ENCODE measurements around the gene ATG2B.

Gene ATG2B

DNA sequence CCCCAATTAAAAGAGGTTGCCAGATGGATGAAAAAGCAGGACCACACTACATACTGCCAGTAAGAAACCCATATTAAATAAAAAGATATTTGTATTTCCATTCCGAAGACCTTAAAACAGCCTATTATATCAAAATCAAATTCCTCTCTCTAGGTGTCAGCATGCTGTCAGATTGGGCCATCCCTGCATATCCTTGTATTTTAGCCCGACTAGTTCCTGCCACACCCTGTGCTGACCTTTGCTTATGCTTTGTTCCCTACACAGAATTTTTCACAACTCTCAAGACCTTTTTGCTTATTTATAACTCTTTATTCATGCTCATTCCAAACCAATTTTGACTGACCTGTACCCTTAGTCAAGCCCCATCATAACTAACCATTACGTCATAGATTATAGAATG lies 13.0 kb upstream of the ATG2B start:
- Histone ChIP-seq H3K27me3 (no peaks in the 10 kb centered on the region), H3K27ac (no peak overlapping the region), H3K4me1 (ENCODE audit: control insufficient read depth in 1 of 2, insufficient read depth in 1 of 2, low read depth in 1 of 2, low read length in 1 of 2) (no peaks in the 10 kb centered on the region), H3K4me3 (ENCODE audit: low read depth in 1 of 2, low read length in 1 of 2) (no peak overlapping the region), H3K9me3 (no peaks in the 10 kb centered on the region), H3K36me3 (peaks cover 6% of the 10 kb centered on the region)
- TF ChIP-seq, protein P1, sequence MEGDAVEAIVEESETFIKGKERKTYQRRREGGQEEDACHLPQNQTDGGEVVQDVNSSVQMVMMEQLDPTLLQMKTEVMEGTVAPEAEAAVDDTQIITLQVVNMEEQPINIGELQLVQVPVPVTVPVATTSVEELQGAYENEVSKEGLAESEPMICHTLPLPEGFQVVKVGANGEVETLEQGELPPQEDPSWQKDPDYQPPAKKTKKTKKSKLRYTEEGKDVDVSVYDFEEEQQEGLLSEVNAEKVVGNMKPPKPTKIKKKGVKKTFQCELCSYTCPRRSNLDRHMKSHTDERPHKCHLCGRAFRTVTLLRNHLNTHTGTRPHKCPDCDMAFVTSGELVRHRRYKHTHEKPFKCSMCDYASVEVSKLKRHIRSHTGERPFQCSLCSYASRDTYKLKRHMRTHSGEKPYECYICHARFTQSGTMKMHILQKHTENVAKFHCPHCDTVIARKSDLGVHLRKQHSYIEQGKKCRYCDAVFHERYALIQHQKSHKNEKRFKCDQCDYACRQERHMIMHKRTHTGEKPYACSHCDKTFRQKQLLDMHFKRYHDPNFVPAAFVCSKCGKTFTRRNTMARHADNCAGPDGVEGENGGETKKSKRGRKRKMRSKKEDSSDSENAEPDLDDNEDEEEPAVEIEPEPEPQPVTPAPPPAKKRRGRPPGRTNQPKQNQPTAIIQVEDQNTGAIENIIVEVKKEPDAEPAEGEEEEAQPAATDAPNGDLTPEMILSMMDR (IDR thresholded peaks at IDR 0.05) = no peak

DNA sequence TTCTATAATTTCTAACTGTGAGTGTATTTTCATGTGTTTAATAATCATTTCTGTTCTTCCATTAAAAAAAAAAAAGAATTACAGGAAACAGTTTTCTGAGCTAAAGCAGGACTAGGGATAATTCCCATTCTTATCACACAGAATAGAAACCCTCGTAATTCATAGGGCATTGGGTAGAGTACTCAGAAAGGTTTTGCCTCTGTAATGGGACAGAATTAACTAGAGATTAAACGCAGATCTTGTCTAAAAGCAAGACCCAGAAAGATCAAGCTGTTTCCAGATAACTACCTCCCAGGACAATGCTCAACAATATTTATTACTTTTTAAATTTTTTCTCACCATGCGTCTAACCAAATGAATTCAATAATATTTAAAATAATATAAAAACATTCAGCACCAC lies 10.4 kb upstream of the ATG2B start:
- Histone ChIP-seq H3K27me3 (no peaks in the 10 kb centered on the region), H3K4me1 (ENCODE audit: control insufficient read depth in 1 of 2, insufficient read depth in 1 of 2, low read depth in 1 of 2, low read length in 1 of 2) (no peaks in the 10 kb centered on the region), H3K4me3 (ENCODE audit: low read depth in 1 of 2, low read length in 1 of 2) (no peak overlapping the region), H3K27ac (no peak overlapping the region), H3K36me3 (peaks cover 6% of the 10 kb centered on the region), H3K9me3 (no peaks in the 10 kb centered on the region)
- TF ChIP-seq, protein P1 (IDR thresholded peaks at IDR 0.05) = no peak

DNA sequence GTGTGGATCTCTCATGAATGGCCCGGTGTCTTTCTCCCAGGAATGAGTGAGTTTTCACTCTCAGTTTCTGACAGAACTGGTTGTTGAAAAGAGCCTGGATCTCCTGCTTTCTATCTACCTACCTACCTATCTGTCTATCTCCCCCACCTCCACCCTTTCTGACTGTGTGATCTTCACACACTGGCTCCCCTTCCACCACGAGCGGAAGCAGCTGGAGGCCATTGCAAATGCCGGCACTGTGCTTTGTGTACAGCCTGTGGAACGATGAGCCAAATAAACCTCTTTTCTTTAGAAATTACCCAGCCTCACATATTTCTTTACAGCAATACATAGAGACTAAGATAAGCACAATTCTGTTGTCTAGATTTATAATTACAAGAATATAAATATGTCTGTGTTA lies 7.4 kb upstream of the ATG2B start:
- Histone ChIP-seq H3K9me3 (no peaks in the 10 kb centered on the region), H3K4me1 (ENCODE audit: control insufficient read depth in 1 of 2, insufficient read depth in 1 of 2, low read depth in 1 of 2, low read length in 1 of 2) (peaks cover 0 to under 1% of the 10 kb centered on the region in 2 experiments)
- TF ChIP-seq, protein P1 (IDR thresholded peaks at IDR 0.05) = no peak

DNA sequence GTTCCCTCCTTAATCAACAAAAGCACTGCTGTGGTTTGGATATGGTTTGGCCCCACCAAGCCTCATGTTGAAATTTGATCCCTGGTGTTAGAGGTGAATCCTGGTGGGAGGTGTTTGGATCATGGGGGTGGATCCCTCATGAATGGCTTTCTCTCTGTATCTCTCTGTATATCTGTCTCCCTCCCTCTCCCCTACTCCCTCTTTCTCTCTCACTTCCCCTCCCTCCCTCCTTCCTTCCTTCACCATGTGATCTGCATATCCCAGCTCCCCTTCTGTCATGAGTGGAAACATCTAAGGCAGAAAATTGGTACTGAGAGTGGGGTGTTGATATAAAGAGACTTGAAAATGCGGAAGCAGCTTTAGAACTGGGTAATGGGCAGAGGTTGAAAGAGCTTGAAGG lies 5.4 kb upstream of the ATG2B start:
- H3K9me3 ChIP-seq = no peaks in the 10 kb centered on the region
- H3K36me3 ChIP-seq = no peaks in the 10 kb centered on the region
- H3K4me3 ChIP-seq (ENCODE audit: low read depth in 1 of 2, low read length in 1 of 2) = no peak overlapping the region
- H3K27me3 ChIP-seq = no peaks in the 10 kb centered on the region
- TF ChIP-seq, protein P1 (IDR thresholded peaks at IDR 0.05) = no peak
- H3K4me1 ChIP-seq (ENCODE audit: control insufficient read depth in 1 of 2, insufficient read depth in 1 of 2, low read depth in 1 of 2, low read length in 1 of 2) = peaks cover 15 to 19% of the 10 kb centered on the region in 2 experiments
- H3K27ac ChIP-seq = no peak overlapping the region

More for the DNA sequence above, 7.4 kb upstream of the ATG2B start:
- Histone ChIP-seq H3K27ac (no peak overlapping the region), H3K36me3 (peaks cover under 1% of the 10 kb centered on the region), H3K27me3 (no peaks in the 10 kb centered on the region), H3K4me3 (ENCODE audit: low read depth in 1 of 2, low read length in 1 of 2) (no peak overlapping the region)

DNA sequence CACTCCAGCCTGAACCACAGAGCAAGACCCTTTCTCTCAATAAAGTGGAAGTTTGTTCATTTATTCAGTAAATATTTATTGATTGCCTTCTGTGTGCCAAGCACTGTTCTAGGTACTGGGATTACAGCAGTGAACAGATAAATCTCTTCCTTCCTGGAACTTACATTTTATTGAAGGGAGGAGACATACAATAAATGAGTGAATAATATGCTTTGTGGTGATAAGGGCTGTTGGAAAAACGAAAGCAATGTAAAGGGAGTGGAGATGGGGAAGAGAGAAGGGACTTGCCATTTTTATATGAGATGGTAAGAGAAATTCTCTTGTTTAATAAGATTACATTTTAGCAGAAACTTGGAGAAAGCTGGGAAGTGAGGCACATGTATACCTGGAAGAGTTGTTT lies 1.8 kb upstream of the ATG2B start:
- Histone ChIP-seq H3K27ac (no peak overlapping the region), H3K36me3 (no peaks in the 10 kb centered on the region), H3K4me3 (ENCODE audit: low read depth in 1 of 2, low read length in 1 of 2) (no peak overlapping the region), H3K4me1 (ENCODE audit: control insufficient read depth in 1 of 2, insufficient read depth in 1 of 2, low read depth in 1 of 2, low read length in 1 of 2) (peaks cover 34 to 37% of the 10 kb centered on the region in 2 experiments), H3K9me3 (no peaks in the 10 kb centered on the region), H3K27me3 (no peaks in the 10 kb centered on the region)
- TF ChIP-seq, protein P1 (IDR thresholded peaks at IDR 0.05) = no peak
